Bronchial epithelial cell (primary cell): ENCODE results near the gene ANTXR1. TPM values are rescaled to one million over a fixed set of nuclear protein-coding genes. Genes with fewer than 3 reads are reported as not detected.

Source experiments
- DNase-seq: peaks from one replicate; pipeline ENCODE4 v3.0.0-alpha.2; 2010; ENCODE audit warnings: low read depth
- FAIRE-seq: peaks from 2 replicates; lab custom pipeline; 2011; peaks lifted over from hg19 to GRCh38; lab: Jason Lieb, UNC
- H3K27me3 ChIP-seq: 2 replicates; pipeline ENCODE4 v1.5.1; 2011; ENCODE audit warnings: low read length; ENCODE audit not compliant: control insufficient read depth, insufficient read depth
- H3K36me3 ChIP-seq: 2 replicates; pipeline ENCODE4 v1.5.1; 2011; ENCODE audit warnings: low read length; ENCODE audit not compliant: control insufficient read depth, insufficient read depth
- H3K4me3 ChIP-seq: 2 replicates; pipeline ENCODE4 v1.5.1; 2011; ENCODE audit warnings: mild to moderate bottlenecking, low read depth, low read length, control low read depth
- total RNA-seq: library from RNA; depleted of rRNA; stranded (reverse); fragments of >200 nt; gene quantifications from 2 replicates; pipeline ENCODE4 v1.2.1, GENCODE V29; 2014
- TF ChIP-seq, protein P1 (sequence below): IDR thresholded peaks from 2 replicates; pipeline ENCODE4 v1.5.1; 2011; ENCODE audit warnings: mild to moderate bottlenecking, moderate library complexity, low read length, control low read depth, inconsistent platforms; ENCODE audit not compliant: insufficient read depth, severe bottlenecking

Gene ANTXR1
- total RNA-seq, 1 donor from 2014 or later: 3.7 TPM

DNA sequence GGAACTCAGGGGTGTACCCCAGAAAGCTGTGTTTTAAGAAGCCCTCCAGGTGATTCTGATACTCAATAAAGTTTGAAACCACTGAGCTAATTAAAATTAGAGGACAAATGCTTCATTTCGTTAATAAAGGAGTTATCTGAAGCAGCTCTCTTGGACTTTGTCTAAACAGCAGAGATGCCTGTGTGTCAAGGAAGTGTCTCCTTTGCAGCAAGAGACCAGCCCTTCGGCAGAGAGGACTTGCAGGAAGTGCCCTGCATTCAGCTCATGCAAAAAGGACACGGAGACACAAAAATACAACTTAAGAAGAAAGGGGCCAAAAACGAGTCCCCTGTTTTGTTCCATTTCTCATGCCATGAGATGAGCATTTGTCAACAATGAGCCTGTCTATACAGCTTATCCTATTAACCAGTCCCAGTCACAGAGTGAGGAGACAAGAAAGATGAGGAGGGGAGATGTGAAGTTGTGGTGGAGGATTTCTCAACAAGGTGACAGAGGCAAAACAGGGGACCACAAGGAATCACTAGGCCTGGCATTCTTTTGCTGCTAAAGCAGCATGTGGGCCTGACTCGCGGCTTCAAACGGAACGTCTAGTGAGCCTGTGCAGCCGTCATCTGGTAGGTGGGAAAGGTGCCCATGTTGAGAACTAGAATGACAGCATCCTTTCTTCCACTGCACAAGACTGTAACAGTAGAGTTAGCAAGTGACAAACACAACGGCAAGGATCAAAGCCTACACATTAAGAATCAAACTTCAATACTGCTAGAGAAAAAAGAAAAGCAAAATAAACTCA lies 152.3 kb downstream of the ANTXR1 start:
- FAIRE-seq: no peak
- Histone ChIP-seq H3K4me3 (no peak overlapping the region), H3K36me3 (no peaks in the 10 kb centered on the region), H3K27me3 (no peaks in the 10 kb centered on the region)
- DNase-seq: no peak
- TF ChIP-seq, protein P1, sequence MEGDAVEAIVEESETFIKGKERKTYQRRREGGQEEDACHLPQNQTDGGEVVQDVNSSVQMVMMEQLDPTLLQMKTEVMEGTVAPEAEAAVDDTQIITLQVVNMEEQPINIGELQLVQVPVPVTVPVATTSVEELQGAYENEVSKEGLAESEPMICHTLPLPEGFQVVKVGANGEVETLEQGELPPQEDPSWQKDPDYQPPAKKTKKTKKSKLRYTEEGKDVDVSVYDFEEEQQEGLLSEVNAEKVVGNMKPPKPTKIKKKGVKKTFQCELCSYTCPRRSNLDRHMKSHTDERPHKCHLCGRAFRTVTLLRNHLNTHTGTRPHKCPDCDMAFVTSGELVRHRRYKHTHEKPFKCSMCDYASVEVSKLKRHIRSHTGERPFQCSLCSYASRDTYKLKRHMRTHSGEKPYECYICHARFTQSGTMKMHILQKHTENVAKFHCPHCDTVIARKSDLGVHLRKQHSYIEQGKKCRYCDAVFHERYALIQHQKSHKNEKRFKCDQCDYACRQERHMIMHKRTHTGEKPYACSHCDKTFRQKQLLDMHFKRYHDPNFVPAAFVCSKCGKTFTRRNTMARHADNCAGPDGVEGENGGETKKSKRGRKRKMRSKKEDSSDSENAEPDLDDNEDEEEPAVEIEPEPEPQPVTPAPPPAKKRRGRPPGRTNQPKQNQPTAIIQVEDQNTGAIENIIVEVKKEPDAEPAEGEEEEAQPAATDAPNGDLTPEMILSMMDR: no peak

GRCh38 chr2:69166465-69166811 lies 153.5 kb downstream of the ANTXR1 start:
- TF ChIP-seq, protein P1: no peak
- Histone ChIP-seq H3K4me3 (no peak overlapping the region), H3K36me3 (no peaks in the 10 kb centered on the region), H3K27me3 (no peaks in the 10 kb centered on the region)
- DNase-seq: no peak
- FAIRE-seq: no peak

DNA sequence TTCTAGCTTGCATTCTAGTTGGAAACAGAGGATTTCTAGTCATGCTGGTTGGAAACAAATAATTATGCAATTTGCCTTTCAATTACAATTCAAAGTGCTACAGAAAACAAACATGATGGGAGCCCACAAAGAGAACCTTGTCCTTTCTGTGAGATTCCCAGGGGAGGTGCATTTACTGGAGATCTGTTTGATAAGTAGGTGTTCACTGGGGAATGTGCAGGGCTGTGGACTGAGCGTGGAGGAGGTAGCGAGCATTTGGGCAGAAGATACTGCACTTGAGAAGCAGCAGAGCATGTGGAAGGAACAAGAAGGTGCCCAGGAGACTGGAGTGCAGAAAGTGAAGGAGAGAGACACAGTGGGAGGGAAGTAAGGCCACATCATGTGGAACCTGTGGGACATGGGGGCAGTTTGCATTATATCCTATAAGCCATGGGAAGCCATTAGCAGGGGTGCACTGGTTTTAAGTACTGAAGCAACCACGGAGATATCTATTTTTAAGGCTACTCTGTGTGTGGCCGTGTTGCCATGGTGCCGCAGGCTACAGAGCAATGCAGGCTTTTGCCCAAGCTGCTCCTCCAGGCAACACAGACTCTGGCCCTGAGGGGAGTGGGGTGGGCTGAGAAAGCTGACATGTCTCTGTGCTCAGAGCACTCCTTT lies 154.0 kb downstream of the ANTXR1 start:
- Histone ChIP-seq H3K27me3 (no peaks in the 10 kb centered on the region), H3K36me3 (no peaks in the 10 kb centered on the region), H3K4me3 (no peak overlapping the region)
- DNase-seq (no peak), FAIRE-seq (no peak)
- TF ChIP-seq, protein P1: no peak

- H3K4me3 ChIP-seq: no peak overlapping the region
- TF ChIP-seq, protein P1: no peak
- no peaks in the 10 kb centered on the region for H3K36me3 ChIP-seq
- FAIRE-seq: no peak
- no peaks in the 10 kb centered on the region for H3K27me3 ChIP-seq
- DNase-seq: no peak
Measured at GRCh38 chr2:69167469-69167822, 154.5 kb downstream of the ANTXR1 start.

DNA sequence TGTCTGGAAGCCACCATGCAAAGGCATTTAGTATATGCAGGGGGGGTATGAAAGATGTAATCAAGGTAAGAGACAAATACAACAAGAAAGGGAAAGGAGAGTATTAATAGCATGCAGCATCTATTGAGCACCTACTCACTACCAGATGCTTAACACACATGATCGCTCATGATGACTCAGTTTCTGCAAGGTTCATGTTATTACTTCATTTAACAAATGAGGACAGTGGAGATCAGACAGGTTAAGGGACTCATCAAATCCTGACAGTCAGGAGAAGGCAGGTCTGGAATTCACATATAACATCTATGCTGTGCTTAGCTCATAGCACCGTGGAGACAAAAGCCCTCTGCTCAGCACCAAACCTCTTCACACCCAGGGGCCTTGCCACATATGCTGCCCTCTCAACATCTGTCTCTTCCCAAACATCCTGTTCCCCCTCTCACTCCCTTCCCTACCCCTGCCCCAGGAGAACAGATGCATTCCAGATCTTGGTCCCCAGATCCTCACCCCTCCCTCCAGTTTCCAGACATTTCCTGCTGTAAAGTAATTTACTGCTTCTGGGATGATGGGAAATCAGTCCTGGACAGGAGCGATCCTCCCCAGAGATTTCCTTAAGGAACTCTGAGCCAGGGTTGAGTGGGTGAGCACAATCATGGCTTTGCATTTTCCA lies 155.3 kb downstream of the ANTXR1 start:
- TF ChIP-seq, protein P1: no peak
- Histone ChIP-seq H3K4me3 (no peak overlapping the region), H3K36me3 (no peaks in the 10 kb centered on the region), H3K27me3 (no peaks in the 10 kb centered on the region)
- DNase-seq (no peak), FAIRE-seq (no peak)
